Stimulated activated CD8-positive, alpha-beta memory T cell treated with anti-CD3 and anti-CD28 coated beads, Interleukin-4, amount 100 ng/mL, for 48 hours (primary cell): ENCODE results near the gene EPHB4.
A peak's percentile ranks its signal among the peaks of the same experiment; 100 is the strongest.
"Not testable (repeated sequence)": the region's sequence is repeated elsewhere in the genome, so short reads cannot be mapped to it uniquely, and the experiment has no call there.

Source experiments
- DNase-seq: peaks from one replicate; pipeline ENCODE4 v3.0.0-alpha.2; 2020

The EPHB4 gene

GRCh38 chr7:100827330-100828226 lies at the start of gene EPHB4:
EPHB4 (minus strand) TSS chr7:100827523; CDS start chr7:100827030, 493 bp downstream.
- peak; percentile 26 for DNase-seq

- DNase-seq = no peak
Observed at GRCh38 chr7:100875356-100875751, 48.0 kb upstream of the EPHB4 start.

GRCh38 chr7:100874577-100875355 lies 47.4 kb upstream of the EPHB4 start, which contains the start of gene SRRT:
SRRT (plus strand) TSS chr7:100875103; CDS start chr7:100875591, 488 bp downstream.
- peak; percentile 99 for DNase-seq

GRCh38 chr7:100874300-100874576 lies 46.9 kb upstream of the EPHB4 start:
- DNase-seq = no peak

GRCh38 chr7:100873599-100874299 lies 46.4 kb upstream of the EPHB4 start:
- no peak for DNase-seq

- no peak for DNase-seq
Observed at GRCh38 chr7:100867776-100868485, 40.6 kb upstream of the EPHB4 start.

GRCh38 chr7:100867040-100867775 lies 39.9 kb upstream of the EPHB4 start, which contains the start of gene TRIP6:
TRIP6 (plus strand) TSS chr7:100867387; CDS start chr7:100867498, 111 bp downstream.
- DNase-seq = peak; percentile 86

- DNase-seq = no peak
Observed at GRCh38 chr7:100866729-100867039, 39.4 kb upstream of the EPHB4 start.

GRCh38 chr7:100865938-100866728 lies 38.8 kb upstream of the EPHB4 start:
- peak; percentile 59 for DNase-seq

- no peak for DNase-seq
Observed at GRCh38 chr7:100865372-100865911, 38.1 kb upstream of the EPHB4 start.

- DNase-seq = no peak
Observed at GRCh38 chr7:100864263-100864845, 37.0 kb upstream of the EPHB4 start.

- no peak for DNase-seq
Observed at GRCh38 chr7:100863406-100863950, 36.2 kb upstream of the EPHB4 start.

- no peak for DNase-seq
Observed at GRCh38 chr7:100861616-100861985, 34.3 kb upstream of the EPHB4 start.

- no peak for DNase-seq
Observed at GRCh38 chr7:100860702-100861615, 33.6 kb upstream of the EPHB4 start.

GRCh38 chr7:100859856-100860255 lies 32.5 kb upstream of the EPHB4 start:
- DNase-seq = no peak

- DNase-seq = no peak
Observed at GRCh38 chr7:100856871-100857282, 29.6 kb upstream of the EPHB4 start.

- DNase-seq = no peak
Observed at GRCh38 chr7:100855515-100855914, 28.2 kb upstream of the EPHB4 start.

- DNase-seq = not testable (repeated sequence)
Observed at GRCh38 chr7:100854899-100855298, 27.6 kb upstream of the EPHB4 start.
